Measurements from ENCODE around the gene NLGN4X.

DNA sequence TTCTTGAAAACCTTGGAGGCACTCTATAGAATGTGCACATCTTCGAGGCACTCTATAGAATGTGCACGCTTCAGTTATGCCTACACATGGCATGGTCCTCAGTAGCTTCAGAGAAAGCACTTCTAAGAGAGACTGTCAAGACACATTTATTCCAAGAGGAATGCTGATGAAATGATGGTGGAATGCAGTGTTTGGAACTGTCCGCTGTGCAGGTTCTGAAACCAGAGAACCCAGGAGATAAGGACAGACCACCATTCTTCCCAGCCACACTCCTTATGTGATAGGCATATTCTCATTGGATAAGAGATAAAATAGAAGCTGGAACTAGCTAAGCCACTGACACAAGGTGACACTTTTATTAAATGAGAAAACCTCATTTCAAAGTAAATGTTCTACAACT, 263.3 kb downstream of the NLGN4X start:
- no peak for TF ChIP-seq EZH2 (IDR thresholded peaks at IDR 0.05; ENCODE audit: borderline replicate concordance, insufficient read depth, low read length, poor library complexity, severe bottlenecking)
- TF ChIP-seq, protein P1, sequence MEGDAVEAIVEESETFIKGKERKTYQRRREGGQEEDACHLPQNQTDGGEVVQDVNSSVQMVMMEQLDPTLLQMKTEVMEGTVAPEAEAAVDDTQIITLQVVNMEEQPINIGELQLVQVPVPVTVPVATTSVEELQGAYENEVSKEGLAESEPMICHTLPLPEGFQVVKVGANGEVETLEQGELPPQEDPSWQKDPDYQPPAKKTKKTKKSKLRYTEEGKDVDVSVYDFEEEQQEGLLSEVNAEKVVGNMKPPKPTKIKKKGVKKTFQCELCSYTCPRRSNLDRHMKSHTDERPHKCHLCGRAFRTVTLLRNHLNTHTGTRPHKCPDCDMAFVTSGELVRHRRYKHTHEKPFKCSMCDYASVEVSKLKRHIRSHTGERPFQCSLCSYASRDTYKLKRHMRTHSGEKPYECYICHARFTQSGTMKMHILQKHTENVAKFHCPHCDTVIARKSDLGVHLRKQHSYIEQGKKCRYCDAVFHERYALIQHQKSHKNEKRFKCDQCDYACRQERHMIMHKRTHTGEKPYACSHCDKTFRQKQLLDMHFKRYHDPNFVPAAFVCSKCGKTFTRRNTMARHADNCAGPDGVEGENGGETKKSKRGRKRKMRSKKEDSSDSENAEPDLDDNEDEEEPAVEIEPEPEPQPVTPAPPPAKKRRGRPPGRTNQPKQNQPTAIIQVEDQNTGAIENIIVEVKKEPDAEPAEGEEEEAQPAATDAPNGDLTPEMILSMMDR (IDR thresholded peaks at IDR 0.05; ENCODE audit: poor library complexity, severe bottlenecking): no peak
- no peak for TF ChIP-seq EP300 (conservative IDR thresholded peaks at IDR 0.05; ENCODE audit: poor library complexity, severe bottlenecking)
- TF ChIP-seq RAD21 (conservative IDR thresholded peaks at IDR 0.05): no peak
- no peak for TF ChIP-seq POLR2AphosphoS5 (IDR thresholded peaks at IDR 0.05)
- TF ChIP-seq TAF1 (IDR thresholded peaks at IDR 0.05; ENCODE audit: low read depth): no peak
- TF ChIP-seq, protein P2, sequence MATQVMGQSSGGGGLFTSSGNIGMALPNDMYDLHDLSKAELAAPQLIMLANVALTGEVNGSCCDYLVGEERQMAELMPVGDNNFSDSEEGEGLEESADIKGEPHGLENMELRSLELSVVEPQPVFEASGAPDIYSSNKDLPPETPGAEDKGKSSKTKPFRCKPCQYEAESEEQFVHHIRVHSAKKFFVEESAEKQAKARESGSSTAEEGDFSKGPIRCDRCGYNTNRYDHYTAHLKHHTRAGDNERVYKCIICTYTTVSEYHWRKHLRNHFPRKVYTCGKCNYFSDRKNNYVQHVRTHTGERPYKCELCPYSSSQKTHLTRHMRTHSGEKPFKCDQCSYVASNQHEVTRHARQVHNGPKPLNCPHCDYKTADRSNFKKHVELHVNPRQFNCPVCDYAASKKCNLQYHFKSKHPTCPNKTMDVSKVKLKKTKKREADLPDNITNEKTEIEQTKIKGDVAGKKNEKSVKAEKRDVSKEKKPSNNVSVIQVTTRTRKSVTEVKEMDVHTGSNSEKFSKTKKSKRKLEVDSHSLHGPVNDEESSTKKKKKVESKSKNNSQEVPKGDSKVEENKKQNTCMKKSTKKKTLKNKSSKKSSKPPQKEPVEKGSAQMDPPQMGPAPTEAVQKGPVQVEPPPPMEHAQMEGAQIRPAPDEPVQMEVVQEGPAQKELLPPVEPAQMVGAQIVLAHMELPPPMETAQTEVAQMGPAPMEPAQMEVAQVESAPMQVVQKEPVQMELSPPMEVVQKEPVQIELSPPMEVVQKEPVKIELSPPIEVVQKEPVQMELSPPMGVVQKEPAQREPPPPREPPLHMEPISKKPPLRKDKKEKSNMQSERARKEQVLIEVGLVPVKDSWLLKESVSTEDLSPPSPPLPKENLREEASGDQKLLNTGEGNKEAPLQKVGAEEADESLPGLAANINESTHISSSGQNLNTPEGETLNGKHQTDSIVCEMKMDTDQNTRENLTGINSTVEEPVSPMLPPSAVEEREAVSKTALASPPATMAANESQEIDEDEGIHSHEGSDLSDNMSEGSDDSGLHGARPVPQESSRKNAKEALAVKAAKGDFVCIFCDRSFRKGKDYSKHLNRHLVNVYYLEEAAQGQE (IDR thresholded peaks at IDR 0.05; ENCODE audit: borderline replicate concordance): no peak
- TF ChIP-seq MXI1 (conservative IDR thresholded peaks at IDR 0.05; ENCODE audit: poor library complexity, severe bottlenecking): no peak
- TF ChIP-seq SMC3 (conservative IDR thresholded peaks at IDR 0.05; ENCODE audit: poor library complexity): no peak
